GM06990 (cell line): ENCODE results near the gene WWC2.

ENCODE experiments used
- DNase-seq: peaks from one replicate; pipeline ENCODE4 v3.0.0-alpha.2; 2011; ENCODE audit not compliant: insufficient read length; ENCODE audit errors: extremely low read depth
- H3K27me3 ChIP-seq: replicated peaks from 2 replicates; pipeline ENCODE4 v1.6.0; 2011; ENCODE audit warnings: low read length; ENCODE audit not compliant: control insufficient read depth, insufficient read depth
- H3K36me3 ChIP-seq: 2 replicates; pipeline ENCODE4 v1.5.1; 2011; ENCODE audit warnings: low read length; ENCODE audit not compliant: control insufficient read depth, insufficient read depth
- H3K4me3 ChIP-seq: replicated peaks from 2 replicates; pipeline ENCODE4 v1.5.1; 2011; ENCODE audit warnings: low read depth, mild to moderate bottlenecking, control low read depth, low read length
- TF ChIP-seq, protein P1 (sequence below): IDR thresholded peaks from 2 replicates; pipeline ENCODE4 v1.5.1; 2011; ENCODE audit warnings: low read length, control low read depth, mild to moderate bottlenecking, inconsistent platforms; ENCODE audit not compliant: insufficient read depth, poor library complexity, severe bottlenecking

WWC2 gene

DNA sequence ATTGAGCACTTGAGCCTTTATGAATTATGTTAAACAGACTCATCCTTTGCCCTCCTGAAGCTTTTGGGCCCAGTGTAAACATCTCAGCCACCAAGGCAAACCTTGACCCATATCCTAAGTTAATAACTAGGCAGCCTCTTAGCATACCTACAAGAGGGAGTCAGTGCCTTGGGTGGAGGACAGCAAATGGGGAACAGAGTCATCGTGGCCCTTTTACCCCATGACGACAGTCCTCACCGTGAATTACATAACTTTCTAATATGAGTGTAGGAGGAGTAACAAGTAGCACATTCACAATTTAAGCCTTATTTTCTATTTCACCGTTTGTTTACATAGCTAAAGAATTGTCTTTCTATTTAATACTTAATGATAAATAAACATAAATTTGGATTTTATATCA is 204.2 kb downstream of the WWC2 start:
- Histone ChIP-seq H3K27me3 (no peaks in the 10 kb centered on the region), H3K36me3 (no peaks in the 10 kb centered on the region), H3K4me3 (no peak overlapping the region)
- TF ChIP-seq, protein P1, sequence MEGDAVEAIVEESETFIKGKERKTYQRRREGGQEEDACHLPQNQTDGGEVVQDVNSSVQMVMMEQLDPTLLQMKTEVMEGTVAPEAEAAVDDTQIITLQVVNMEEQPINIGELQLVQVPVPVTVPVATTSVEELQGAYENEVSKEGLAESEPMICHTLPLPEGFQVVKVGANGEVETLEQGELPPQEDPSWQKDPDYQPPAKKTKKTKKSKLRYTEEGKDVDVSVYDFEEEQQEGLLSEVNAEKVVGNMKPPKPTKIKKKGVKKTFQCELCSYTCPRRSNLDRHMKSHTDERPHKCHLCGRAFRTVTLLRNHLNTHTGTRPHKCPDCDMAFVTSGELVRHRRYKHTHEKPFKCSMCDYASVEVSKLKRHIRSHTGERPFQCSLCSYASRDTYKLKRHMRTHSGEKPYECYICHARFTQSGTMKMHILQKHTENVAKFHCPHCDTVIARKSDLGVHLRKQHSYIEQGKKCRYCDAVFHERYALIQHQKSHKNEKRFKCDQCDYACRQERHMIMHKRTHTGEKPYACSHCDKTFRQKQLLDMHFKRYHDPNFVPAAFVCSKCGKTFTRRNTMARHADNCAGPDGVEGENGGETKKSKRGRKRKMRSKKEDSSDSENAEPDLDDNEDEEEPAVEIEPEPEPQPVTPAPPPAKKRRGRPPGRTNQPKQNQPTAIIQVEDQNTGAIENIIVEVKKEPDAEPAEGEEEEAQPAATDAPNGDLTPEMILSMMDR: no peak
- no peak for DNase-seq

DNA sequence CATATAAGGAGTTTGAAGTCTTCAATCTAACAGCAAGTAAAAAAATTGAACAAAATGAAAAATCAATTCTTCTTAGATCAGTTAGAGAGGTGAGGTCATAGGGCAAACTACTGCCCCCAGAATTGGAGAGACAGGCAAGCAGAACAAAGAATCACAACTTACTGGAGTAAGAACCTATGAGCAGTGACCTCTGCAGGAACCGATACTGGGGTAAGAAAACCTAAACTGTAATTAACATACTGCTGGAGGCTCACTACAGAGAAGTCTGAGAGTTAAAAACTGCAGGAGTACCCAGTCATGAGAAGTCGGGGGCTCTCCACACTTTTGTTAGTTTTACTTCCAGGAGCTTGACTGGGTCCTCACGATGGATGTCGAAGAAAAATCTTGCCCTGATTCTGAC is 205.0 kb downstream of the WWC2 start:
- TF ChIP-seq, protein P1: no peak
- no peaks in the 10 kb centered on the region for H3K36me3 ChIP-seq
- H3K4me3 ChIP-seq: no peak overlapping the region
- H3K27me3 ChIP-seq: no peaks in the 10 kb centered on the region
- no peak for DNase-seq

DNA sequence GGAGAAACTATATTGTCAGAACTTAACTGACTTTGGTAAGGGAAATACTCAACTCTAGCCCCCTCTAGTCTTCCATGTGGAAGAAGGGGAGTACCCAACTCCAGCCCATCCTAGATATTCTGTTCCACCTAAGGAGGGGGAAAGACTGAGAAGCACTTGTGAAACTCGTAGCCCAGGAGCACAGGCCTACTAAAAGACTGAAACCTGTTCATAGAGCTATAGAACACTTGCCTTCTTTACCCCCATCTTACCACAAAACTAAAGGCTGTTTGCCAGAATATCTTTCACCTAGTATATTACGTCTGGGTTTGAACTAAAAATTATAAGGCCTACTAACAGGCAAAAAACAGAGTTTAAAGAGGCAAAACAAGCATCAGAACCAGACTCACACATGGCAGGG is 205.5 kb downstream of the WWC2 start:
- no peaks in the 10 kb centered on the region for H3K36me3 ChIP-seq
- no peak for DNase-seq
- H3K27me3 ChIP-seq: no peaks in the 10 kb centered on the region
- H3K4me3 ChIP-seq: no peak overlapping the region
- TF ChIP-seq, protein P1: no peak

GRCh38 chr4:183306811-183307210 is 207.8 kb downstream of the WWC2 start:
- no peaks in the 10 kb centered on the region for H3K36me3 ChIP-seq
- H3K27me3 ChIP-seq: no peaks in the 10 kb centered on the region
- TF ChIP-seq, protein P1: no peak
- no peak for DNase-seq
- no peak overlapping the region for H3K4me3 ChIP-seq

DNA sequence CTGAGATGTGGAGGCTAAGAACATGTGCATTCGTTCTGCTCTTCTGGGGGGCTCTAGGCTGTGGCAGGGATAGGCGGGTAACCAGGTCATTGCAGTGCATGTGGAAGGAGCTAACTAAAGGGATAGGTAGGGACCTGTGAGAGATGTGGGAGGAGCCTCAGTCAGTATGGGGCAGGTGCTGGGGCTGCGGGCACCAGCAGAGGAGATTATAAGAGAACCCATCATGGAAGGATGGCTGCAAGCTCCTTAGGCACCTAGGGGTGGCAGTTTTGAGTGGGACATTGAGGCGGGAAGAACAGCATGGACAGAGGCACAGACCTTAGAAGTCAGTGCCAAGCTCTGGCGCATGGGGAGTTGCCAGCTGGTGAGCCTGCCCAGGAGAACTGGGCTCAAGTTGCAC is 213.8 kb downstream of the WWC2 start:
- no peaks in the 10 kb centered on the region for H3K27me3 ChIP-seq
- TF ChIP-seq, protein P1: no peak
- H3K4me3 ChIP-seq: no peak overlapping the region
- no peaks in the 10 kb centered on the region for H3K36me3 ChIP-seq
- no peak for DNase-seq

DNA sequence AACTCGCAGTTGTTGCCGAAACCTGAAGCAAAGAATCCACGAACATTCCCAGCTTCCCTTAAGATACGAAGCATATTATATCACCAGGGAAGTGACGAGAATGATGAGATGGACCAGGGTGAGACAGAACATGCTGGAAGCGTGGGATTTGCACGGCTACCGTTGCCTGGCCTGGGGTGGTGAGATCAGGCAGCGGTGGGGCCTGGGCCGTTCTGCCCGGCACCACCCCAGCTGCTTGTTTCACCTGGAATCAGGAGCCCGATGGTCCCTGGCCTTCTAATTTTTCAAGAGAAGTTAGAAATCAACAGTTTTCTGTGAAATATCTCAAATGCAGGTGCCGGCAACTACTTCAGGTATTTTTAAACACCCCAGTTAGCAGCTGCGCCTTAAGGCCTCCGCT is 215.3 kb downstream of the WWC2 start:
- Histone ChIP-seq H3K27me3 (no peaks in the 10 kb centered on the region), H3K36me3 (no peaks in the 10 kb centered on the region), H3K4me3 (no peak overlapping the region)
- TF ChIP-seq, protein P1: no peak
- DNase-seq: no peak
